HEK293T (cell line): ENCODE measurements around the gene SLC25A48.

Experiments used
- CTCF ChIA-PET: fragments of 350-600 bp; formaldehyde crosslinking; extraction: SDS; loops from one replicate; lab custom pipeline; 2021; ENCODE audit warnings: antibody characterized with exemption, inconsistent platforms; lab: Yijun Ruan, JAX
- POLR2A ChIA-PET: fragments of 350-600 bp; formaldehyde crosslinking; extraction: SDS; loops from one replicate; lab custom pipeline; 2020; ENCODE audit warnings: antibody characterized with exemption, inconsistent platforms; lab: Yijun Ruan, JAX
- DNase-seq: peaks from one replicate; pipeline ENCODE4 v3.0.0; 2012; ENCODE audit warnings: mixed read lengths; ENCODE audit errors: extremely low spot score
- ARNT ChIP-seq: fragments of 450-650 bp; IDR thresholded peaks from 2 replicates; pipeline ENCODE4 v1.6.1; 2017; ENCODE audit warnings: mild to moderate bottlenecking
- BHLHE40 ChIP-seq: fragments of 450-650 bp; IDR thresholded peaks from 2 replicates; pipeline ENCODE4 v1.6.1; 2016; ENCODE audit warnings: mild to moderate bottlenecking, moderate library complexity, borderline replicate concordance
- CTBP1 ChIP-seq: fragments of 450-650 bp; IDR thresholded peaks from 2 replicates; pipeline ENCODE4 v1.6.1; 2016; ENCODE audit warnings: borderline replicate concordance
- ELF4 ChIP-seq: fragments of 450-650 bp; IDR thresholded peaks from 2 replicates; pipeline ENCODE4 v1.6.1; 2017; ENCODE audit warnings: antibody characterized with exemption
- FOXA1 ChIP-seq: fragments of 450-650 bp; IDR thresholded peaks from 2 replicates; pipeline ENCODE4 v1.6.1; 2016; ENCODE audit warnings: mild to moderate bottlenecking
- FOXK2 ChIP-seq: fragments of 450-650 bp; IDR thresholded peaks from 2 replicates; pipeline ENCODE4 v1.6.1; 2016; ENCODE audit warnings: mild to moderate bottlenecking
- FOXM1 ChIP-seq: fragments of 450-650 bp; IDR thresholded peaks from 2 replicates; pipeline ENCODE4 v1.6.1; 2017; ENCODE audit warnings: mild to moderate bottlenecking, borderline replicate concordance
- HDGF ChIP-seq: fragments of 450-650 bp; IDR thresholded peaks from 2 replicates; pipeline ENCODE4 v1.6.1; 2017; ENCODE audit warnings: antibody characterized with exemption, borderline replicate concordance
- L3MBTL2 ChIP-seq: fragments of 450-650 bp; conservative IDR thresholded peaks from 2 replicates; pipeline ENCODE4 v1.6.1; 2016; ENCODE audit warnings: mild to moderate bottlenecking
- LEF1 ChIP-seq: fragments of 450-650 bp; IDR thresholded peaks from 2 replicates; pipeline ENCODE4 v1.6.1; 2017; ENCODE audit warnings: mild to moderate bottlenecking, borderline replicate concordance
- NFRKB ChIP-seq: fragments of 450-650 bp; IDR thresholded peaks from 2 replicates; pipeline ENCODE4 v1.6.1; 2016; ENCODE audit warnings: mild to moderate bottlenecking, moderate library complexity
- PKNOX1 ChIP-seq: fragments of 450-650 bp; IDR thresholded peaks from 2 replicates; pipeline ENCODE4 v1.6.1; 2016
- SP1 ChIP-seq: fragments of 450-650 bp; IDR thresholded peaks from 2 replicates; pipeline ENCODE4 v1.6.1; 2017
- SUZ12 ChIP-seq: fragments of 450-650 bp; IDR thresholded peaks from 2 replicates; pipeline ENCODE4 v1.6.1; 2016; ENCODE audit warnings: mild to moderate bottlenecking
- TARDBP ChIP-seq: fragments of 450-650 bp; IDR thresholded peaks from 2 replicates; pipeline ENCODE4 v1.6.1; 2016
- ZNF384 ChIP-seq: fragments of 450-650 bp; IDR thresholded peaks from 2 replicates; pipeline ENCODE4 v1.6.1; 2016

Gene SLC25A48

GRCh38 chr5:135814812-135815211, 19.7 kb upstream of the SLC25A48 start:
- POLR2A ChIA-PET, result no interaction called here
- no peak for DNase-seq
- CTCF ChIA-PET, result interaction anchor here (0.7 kb wide), 1 partner anchor 708 kb away, joined by 3 read pairs; no protein-coding TSS in a partner anchor

DNA sequence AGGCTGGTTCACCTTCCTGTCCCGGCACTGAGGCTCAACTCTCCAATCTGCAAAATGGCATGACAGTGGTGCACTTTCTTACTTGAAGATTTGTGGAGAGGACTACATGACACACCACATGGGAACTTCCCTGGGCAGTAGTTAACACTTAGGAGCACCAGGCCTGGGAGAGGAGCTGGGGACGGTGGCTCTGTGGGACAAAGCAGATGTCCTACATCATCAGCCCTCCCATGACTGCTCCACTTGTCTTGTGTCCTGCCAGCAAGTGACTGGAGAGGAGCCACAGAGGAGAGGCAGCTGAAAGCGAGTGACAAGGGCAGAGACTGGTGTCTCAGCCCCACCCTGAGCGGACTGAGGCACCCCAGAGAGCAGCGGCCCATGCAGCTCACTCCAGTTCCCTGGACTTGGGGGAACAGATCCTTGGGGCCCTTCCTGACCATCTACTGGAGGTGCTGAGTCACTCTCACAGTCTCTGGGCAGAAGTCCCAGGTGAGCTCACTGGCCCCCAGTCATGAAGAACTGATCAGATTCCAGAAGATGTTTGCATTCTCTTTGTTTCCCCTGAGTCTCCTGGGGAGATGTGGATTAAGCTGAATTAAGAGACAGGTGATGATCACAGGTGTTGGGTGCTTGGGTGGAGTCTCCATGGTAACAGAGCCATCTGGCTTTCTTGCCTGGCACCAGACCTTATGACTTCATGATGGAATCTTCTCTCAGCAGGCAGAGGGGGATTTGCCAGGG, 13.2 kb upstream of the SLC25A48 start:
- no peak for DNase-seq
- ChIA-PET CTCF (no interaction called here), POLR2A (no interaction called here)
- TF ChIP-seq CTBP1 (no peak), PKNOX1 (no peak), L3MBTL2 (no peak), FOXA1 (no peak), TARDBP (no peak), FOXM1 (no peak), NFRKB (no peak), ZNF384 (no peak), ARNT (no peak), SP1 (no peak), ELF4 (no peak), HDGF (no peak), BHLHE40 (no peak)

More at GRCh38 chr5:135814812-135815211, 19.7 kb upstream of the SLC25A48 start:
- TF ChIP-seq FOXK2 (no peak), L3MBTL2 (no peak), BHLHE40 (no peak), PKNOX1 (no peak), ARNT (no peak), SUZ12 (no peak)

- ChIA-PET CTCF (no interaction called here), POLR2A (no interaction called here)
- DNase-seq, result no peak
- no peak for TF ChIP-seq ZNF384
- no peak for TF ChIP-seq TARDBP
- TF ChIP-seq CTBP1, result no peak
- TF ChIP-seq FOXM1, result no peak
- no peak for TF ChIP-seq FOXK2
- TF ChIP-seq L3MBTL2, result no peak
- TF ChIP-seq FOXA1, result no peak
- no peak for TF ChIP-seq ELF4
These were observed 12.7 kb upstream of the SLC25A48 start for GRCh38 chr5:135821802-135822201.

DNA sequence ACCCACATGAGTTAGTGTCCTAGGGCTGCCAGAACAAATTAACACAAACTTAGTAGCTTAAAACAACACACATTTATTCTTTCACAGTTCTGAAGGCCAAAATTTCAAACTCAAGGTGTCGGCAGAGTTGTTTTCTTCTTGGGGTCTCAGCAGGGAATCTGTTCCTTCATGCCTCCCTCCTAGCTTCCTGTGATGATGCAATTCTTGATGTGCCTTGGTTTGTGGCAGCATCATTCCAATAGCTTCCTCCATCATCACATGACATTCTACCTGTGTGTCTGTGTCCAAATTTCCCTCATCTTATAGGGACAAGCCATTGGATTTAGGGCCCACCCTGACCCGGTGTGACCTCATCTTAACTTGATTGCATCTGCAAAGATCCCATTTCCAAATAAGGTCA, 12.2 kb upstream of the SLC25A48 start:
- DNase-seq, result no peak
- ChIA-PET POLR2A (no interaction called here), CTCF (no interaction called here)
- TF ChIP-seq SP1 (no peak), NFRKB (no peak), PKNOX1 (no peak), ZNF384 (no peak), SUZ12 (no peak), LEF1 (no peak), ARNT (no peak), FOXA1 (no peak), CTBP1 (no peak), ELF4 (no peak)

GRCh38 chr5:135822959-135823358, 11.5 kb upstream of the SLC25A48 start:
- POLR2A ChIA-PET, result no interaction called here
- DNase-seq, result no peak
- CTCF ChIA-PET, result interaction anchor here (1.5 kb wide), 1 partner anchor 12 kb away, joined by 3 read pairs; no protein-coding TSS in a partner anchor
- TF ChIP-seq FOXA1 (no peak), HDGF (no peak), BHLHE40 (no peak)

- POLR2A ChIA-PET, result no interaction called here
- CTCF ChIA-PET, result interaction anchor here (1.5 kb wide), 1 partner anchor 11 kb away, joined by 3 read pairs; no protein-coding TSS in a partner anchor
- no peak for DNase-seq
- TF ChIP-seq CTBP1 (no peak), FOXM1 (no peak), SP1 (no peak), ZNF384 (no peak), TARDBP (no peak), SUZ12 (no peak), PKNOX1 (no peak), ELF4 (no peak), ARNT (no peak), L3MBTL2 (no peak), NFRKB (no peak), BHLHE40 (no peak), LEF1 (no peak), HDGF (no peak), FOXA1 (no peak), FOXK2 (no peak)
These were observed 10.6 kb upstream of the SLC25A48 start for GRCh38 chr5:135823881-135824280.
